ENCODE measurements around the gene MRPL27. TPM values are rescaled to one million over a fixed set of nuclear protein-coding genes. Genes with fewer than 3 reads are reported as not detected.
"Not testable (repeated sequence)": the region's sequence is repeated elsewhere in the genome, so short reads cannot be mapped to it uniquely, and the experiment has no call there.

The MRPL27 gene
- 10 to 100 TPM; 14.0 to 72.8 (median 64.4) TPM for total RNA-seq

DNA sequence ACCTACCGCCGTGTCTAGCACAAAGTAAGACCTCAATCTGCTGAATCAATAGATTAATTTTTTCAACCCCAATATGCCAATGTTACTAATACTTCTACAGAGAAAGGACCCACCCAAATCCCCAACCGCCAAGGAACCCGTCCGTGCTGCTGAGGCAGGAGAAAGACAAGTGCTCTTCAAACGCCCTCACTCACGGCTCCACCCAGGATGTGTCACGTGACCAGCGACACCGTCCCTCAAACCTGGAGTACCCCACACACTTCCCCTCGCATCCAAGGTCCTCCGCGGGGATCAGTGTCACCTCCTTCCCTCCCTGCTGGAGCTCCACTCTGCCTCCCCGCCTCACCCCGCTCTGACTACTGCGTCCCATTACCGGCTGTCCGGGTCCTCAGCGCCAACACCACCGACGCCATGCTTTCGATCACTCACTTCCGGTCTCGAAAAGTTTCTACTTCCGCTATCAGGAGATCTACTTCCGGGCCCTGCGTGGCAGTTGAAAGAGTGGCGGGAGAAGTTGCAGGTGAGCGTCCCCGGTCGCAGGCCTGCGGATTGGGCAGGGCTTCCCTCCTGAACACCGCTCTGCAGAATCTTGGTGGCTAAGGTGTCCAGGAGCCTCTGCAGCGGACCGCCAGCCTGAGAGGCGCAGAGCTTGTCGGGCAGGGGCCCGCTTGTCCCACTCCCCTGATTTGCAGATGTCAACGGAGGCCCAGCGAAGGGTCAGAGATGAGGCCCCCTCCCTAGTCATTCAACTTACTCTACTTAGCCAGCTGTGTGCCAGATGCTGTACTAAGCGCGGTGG lies at the start of gene MRPL27, which contains the start of gene EME1:
Gene MRPL27 (minus strand): TSS at position 427 of the 799 bp plus-strand sequence. CDS start 14 bp downstream, at position 413.
Gene EME1 (plus strand): TSS at position 472 of the 799 bp plus-strand sequence. CDS start 1,980 bp downstream, outside the sequence.
- Histone ChIP-seq H3K36me3 (peaks cover 0 to 27% (median 0%) of the 10 kb centered on the region in 3 donors), H3K4me1 (peaks cover 0 to 21% (median 5%) of the 10 kb centered on the region in 4 donors), H3K9me3 (no peaks in the 10 kb centered on the region), H3K4me3 (peak within 1 kb of the TSS; percentile 75 to 91 (median 84)), H3K27ac (peak within 1 kb of the TSS; percentile 93 to 97 (median 94)), H3K27me3 (no peaks in the 10 kb centered on the region)
- peak; percentile 90 to 95 (median 94) for DNase-seq
- TF ChIP-seq POLR2A (IDR thresholded peaks at IDR 0.05): peak; percentile 25 to 57
- TF ChIP-seq, protein P1, sequence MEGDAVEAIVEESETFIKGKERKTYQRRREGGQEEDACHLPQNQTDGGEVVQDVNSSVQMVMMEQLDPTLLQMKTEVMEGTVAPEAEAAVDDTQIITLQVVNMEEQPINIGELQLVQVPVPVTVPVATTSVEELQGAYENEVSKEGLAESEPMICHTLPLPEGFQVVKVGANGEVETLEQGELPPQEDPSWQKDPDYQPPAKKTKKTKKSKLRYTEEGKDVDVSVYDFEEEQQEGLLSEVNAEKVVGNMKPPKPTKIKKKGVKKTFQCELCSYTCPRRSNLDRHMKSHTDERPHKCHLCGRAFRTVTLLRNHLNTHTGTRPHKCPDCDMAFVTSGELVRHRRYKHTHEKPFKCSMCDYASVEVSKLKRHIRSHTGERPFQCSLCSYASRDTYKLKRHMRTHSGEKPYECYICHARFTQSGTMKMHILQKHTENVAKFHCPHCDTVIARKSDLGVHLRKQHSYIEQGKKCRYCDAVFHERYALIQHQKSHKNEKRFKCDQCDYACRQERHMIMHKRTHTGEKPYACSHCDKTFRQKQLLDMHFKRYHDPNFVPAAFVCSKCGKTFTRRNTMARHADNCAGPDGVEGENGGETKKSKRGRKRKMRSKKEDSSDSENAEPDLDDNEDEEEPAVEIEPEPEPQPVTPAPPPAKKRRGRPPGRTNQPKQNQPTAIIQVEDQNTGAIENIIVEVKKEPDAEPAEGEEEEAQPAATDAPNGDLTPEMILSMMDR (IDR thresholded peaks at IDR 0.05): peak in 1 of 6 experiments; percentile 2

DNA sequence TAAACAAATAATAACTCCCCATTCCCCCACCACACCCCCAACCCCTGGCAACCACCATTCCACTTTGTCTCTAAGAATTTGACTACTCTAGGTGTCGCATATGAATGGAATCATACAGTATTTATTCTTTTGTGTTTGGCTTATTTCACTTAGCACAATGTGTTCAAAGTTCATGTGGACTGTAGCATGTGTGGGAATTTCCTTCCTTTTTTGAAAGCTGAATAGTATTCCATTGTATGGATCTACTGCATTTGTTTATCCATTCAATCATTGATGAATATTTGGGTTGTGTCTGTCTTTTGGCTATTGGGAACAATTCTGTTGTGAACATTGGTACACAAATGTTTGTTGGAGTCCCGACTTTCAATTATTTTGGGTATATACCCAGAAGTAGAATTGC lies 49.8 kb upstream of the MRPL27 start:
- no peaks in the 10 kb centered on the region for H3K9me3 ChIP-seq
- no peak for DNase-seq
- no peak overlapping the region for H3K4me3 ChIP-seq
- no peak overlapping the region for H3K27ac ChIP-seq
- TF ChIP-seq, protein P1 (IDR thresholded peaks at IDR 0.05): no peak
- no peak for TF ChIP-seq POLR2A (IDR thresholded peaks at IDR 0.05)
- no peaks in the 10 kb centered on the region for H3K27me3 ChIP-seq
- H3K36me3 ChIP-seq: no peaks in the 10 kb centered on the region
- H3K4me1 ChIP-seq: peaks cover 3 to 39% (median 19%) of the 10 kb centered on the region in 4 donors

DNA sequence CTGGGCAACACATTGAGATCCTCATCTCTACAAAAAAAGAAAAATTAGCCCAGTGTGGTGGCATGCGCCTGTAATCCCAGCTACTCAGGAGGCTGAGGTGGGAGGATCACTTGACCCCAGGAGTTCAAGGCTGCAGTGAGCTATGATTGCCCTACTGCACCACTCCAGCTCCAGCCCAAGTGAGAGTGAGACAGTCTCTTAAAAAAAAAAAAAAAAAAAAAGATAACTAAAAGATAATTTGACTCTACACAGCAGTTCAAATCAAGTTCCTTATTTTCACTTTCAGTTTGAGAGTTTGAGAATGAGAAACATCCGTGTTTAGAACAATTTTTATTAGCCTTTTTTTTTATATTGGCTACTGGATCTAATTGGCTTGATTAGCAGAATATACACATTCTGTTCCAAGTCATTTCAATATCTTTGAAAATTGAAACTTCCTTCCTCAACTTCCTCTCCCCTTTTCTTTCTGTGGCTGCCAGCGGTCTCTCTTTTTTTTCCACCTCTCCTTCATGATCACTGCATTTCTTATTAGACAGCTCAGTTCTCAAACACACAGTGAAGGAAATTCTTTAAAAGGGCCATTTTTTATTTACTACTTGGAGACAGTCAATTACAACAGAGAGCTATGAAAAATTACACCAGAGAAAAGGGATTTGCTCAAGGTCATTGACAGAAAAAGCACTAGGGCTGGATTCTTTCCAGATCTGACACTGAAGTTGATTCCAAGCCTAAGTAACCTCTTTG lies 48.5 kb upstream of the MRPL27 start:
- DNase-seq: no peak
- Histone ChIP-seq H3K27me3 (no peaks in the 10 kb centered on the region), H3K36me3 (no peaks in the 10 kb centered on the region), H3K27ac (peak overlapping the region; percentile 61 to 69 (median 66)), H3K4me3 (peak overlapping the region in 2 of 4 donors; percentile 0 to 15), H3K4me1 (peaks cover 3 to 28% (median 14%) of the 10 kb centered on the region in 4 donors), H3K9me3 (no peaks in the 10 kb centered on the region)
- TF ChIP-seq POLR2A (IDR thresholded peaks at IDR 0.05): no peak
- TF ChIP-seq, protein P1 (IDR thresholded peaks at IDR 0.05): no peak

DNA sequence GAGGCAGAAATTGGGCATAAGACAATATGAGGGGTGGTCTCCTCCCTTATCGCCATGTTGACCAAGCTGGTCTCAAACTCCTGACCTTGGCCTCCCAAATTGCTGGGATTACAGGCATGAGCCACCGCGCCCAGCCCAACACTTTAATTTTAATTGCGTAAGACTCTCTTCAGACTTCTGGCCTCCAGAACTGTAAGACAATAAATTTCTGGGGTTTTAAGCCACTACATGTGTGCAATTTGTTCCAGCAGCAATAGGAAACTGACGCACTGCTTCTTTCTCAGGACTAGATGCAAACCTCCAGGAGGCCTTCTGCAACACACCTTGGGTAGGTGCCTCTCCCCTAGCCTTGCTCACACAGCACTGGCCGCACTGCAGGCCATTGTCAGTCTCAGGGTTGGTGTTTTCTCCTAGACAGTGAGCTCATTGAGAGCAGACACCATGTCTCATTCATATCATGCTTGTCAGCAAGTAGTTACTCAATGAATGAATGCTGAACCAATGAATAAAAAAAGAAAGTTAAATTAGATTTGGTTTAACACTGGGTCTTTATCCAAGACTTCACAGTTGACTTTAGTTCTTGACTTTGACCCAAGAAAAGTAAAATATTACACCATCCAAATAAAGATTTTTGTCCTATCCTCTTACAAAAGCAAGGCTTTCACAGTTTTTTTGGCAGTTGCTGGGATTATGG lies 47.6 kb upstream of the MRPL27 start:
- H3K36me3 ChIP-seq: no peaks in the 10 kb centered on the region
- H3K4me3 ChIP-seq: no peak overlapping the region
- no peak for DNase-seq
- peak overlapping the region; percentile 61 to 69 (median 66) for H3K27ac ChIP-seq
- TF ChIP-seq POLR2A (IDR thresholded peaks at IDR 0.05): no peak
- TF ChIP-seq, protein P1 (IDR thresholded peaks at IDR 0.05): no peak
- peaks cover 3 to 24% (median 13%) of the 10 kb centered on the region in 4 donors for H3K4me1 ChIP-seq
- no peaks in the 10 kb centered on the region for H3K27me3 ChIP-seq
- no peaks in the 10 kb centered on the region for H3K9me3 ChIP-seq

DNA sequence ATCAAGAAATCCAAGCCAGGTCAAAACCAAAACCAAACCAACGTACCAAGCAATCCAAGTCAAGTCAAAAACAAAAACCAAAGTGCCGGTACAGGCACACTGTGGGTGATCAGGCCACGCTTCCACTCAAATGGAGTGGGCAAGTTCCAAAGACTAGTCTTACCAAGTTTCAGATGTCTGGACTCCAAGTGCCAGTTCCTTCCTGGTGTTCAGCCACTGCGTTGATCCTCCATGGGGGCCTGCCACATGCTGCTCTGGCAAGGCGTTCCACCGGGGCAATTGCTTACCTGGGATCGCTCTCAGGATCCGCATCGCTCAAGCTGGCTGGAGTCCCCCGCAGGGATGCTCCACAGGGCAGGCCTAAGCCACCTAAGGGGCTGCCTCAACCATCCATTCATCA lies 46.6 kb upstream of the MRPL27 start:
- not testable (repeated sequence) for H3K4me3 ChIP-seq, H3K36me3 ChIP-seq, DNase-seq

More for the DNA sequence above, 46.6 kb upstream of the MRPL27 start:
- H3K4me1 ChIP-seq: peaks cover 3 to 14% (median 6%) of the 10 kb centered on the region in 4 donors
- not testable (repeated sequence) for H3K27ac ChIP-seq, H3K9me3 ChIP-seq, H3K27me3 ChIP-seq

Data from Peyer's patch (tissue), 4 donors.